Fibroblast of villous mesenchyme (primary cell): ENCODE data around the gene SPP2. TPM values are rescaled to one million over a fixed set of nuclear protein-coding genes. Genes with fewer than 3 reads are reported as not detected.

Source experiments
- DNase-seq: peaks from one replicate; pipeline ENCODE4 v3.0.0-alpha.2; 2010; ENCODE audit warnings: low read depth
- H3K4me3 ChIP-seq: 2 replicates; pipeline ENCODE4 v1.5.1; 2011; ENCODE audit warnings: low read depth, mild to moderate bottlenecking, low read length
- CTCF ChIP-seq: IDR thresholded peaks from 2 replicates; pipeline ENCODE4 v1.5.1; 2012; ENCODE audit warnings: low read depth, mild to moderate bottlenecking, low read length; ENCODE audit not compliant: insufficient read depth
- total RNA-seq: library from RNA; depleted of rRNA; stranded (reverse); fragments of >200 nt; gene quantifications from 2 replicates; pipeline ENCODE4 v1.2.3, GENCODE V29; 2012

Gene SPP2
- total RNA-seq, 1 donor, result not detected

GRCh38 chr2:234072454-234072853 lies 22.0 kb downstream of the SPP2 start:
- H3K4me3 ChIP-seq, result no peak overlapping the region
- no peak for DNase-seq
- no peak for TF ChIP-seq CTCF

- no peak for TF ChIP-seq CTCF
- no peak for DNase-seq
These were observed 24.4 kb downstream of the SPP2 start for GRCh38 chr2:234074751-234075517.

DNA sequence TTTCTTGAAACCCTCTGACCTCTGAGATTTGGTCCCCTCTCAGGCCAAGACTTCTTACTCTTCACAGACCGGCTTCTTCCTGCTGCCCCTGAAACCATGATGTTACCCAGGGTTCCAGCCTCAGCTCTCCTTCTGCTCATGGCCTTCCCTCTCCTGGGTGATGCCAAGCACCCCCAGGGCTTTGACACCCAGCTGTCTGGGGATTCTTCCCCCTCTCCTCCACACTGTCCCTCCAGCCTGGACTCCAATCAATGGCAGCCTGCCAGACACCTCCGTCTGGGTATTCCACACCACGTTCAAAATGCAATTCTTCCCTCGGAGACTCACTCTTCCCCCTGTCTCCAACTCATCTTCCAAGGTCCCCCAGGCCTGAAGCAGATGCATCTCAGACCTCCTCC lies 25.0 kb downstream of the SPP2 start:
- no peak for TF ChIP-seq CTCF
- no peak for DNase-seq
- no peak overlapping the region for H3K4me3 ChIP-seq

More at GRCh38 chr2:234074751-234075517, 24.4 kb downstream of the SPP2 start:
- no peak overlapping the region for H3K4me3 ChIP-seq

- TF ChIP-seq CTCF, result no peak
- no peak for DNase-seq
- no peak overlapping the region for H3K4me3 ChIP-seq
These were observed 25.4 kb downstream of the SPP2 start for GRCh38 chr2:234075947-234076346.

DNA sequence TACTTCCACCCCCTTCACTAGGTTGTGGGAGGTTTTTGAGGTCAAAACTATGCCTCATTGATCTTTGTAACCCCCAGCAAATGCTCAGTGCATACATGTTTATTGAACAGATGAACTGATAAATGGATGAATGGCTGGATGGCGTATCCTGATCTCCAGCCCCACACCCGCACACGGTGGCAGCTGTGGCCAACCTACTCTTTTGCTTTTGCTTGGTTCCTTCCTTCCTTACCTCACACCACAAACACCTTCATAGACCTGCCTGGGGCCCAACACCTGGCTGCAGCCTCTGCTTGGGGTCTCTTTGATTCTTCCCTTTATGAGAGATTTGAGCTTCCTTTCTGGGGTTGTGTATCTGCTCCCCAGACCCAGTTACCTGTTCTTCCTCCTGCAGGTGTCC lies 25.9 kb downstream of the SPP2 start:
- TF ChIP-seq CTCF, result no peak
- DNase-seq, result no peak
- H3K4me3 ChIP-seq, result no peak overlapping the region

GRCh38 chr2:234078129-234078528 lies 27.6 kb downstream of the SPP2 start:
- DNase-seq, result no peak
- H3K4me3 ChIP-seq, result no peak overlapping the region
- TF ChIP-seq CTCF, result no peak
